ENCODE data around the gene F13A1.

- TF ChIP-seq POLR2A (IDR thresholded peaks at IDR 0.05) (no peak), CTCF (IDR thresholded peaks at IDR 0.05) (no peak), EP300 (IDR thresholded peaks at IDR 0.05) (no peak), POLR2AphosphoS5 (IDR thresholded peaks at IDR 0.05) (no peak)
Observed at GRCh38 chr6:6323352-6323751, 2.9 kb upstream of the F13A1 start.

Measured in suprapubic skin (tissue), 4 donors.